Heart left ventricle (tissue), 13 donors: ENCODE measurements around the gene ZCRB1.

Experiments used
- POLR2A ChIP-seq, 2 donors: fragments of 450-650 bp; IDR thresholded peaks; one replicate each; pipeline ENCODE4 v1.6.1; 2017; ENCODE audit warnings: antibody characterized with exemption in 2 of 2, mild to moderate bottlenecking in 2 of 2, moderate library complexity in 2 of 2
- TF ChIP-seq, protein P1 (sequence below), 12 donors: fragments of 200-600 bp; sonication (generic) in 4 of 12; IDR thresholded peaks; one replicate each; pipeline versions ENCODE4 v1.5.0 to v1.8.0; 2018 to 2022; ENCODE audit warnings: antibody characterized with exemption in 12 of 12, mild to moderate bottlenecking in 5 of 12
- donor health status: ischemic (EF 13 %, LVEDD 7.1; RV severe dilation, severe dysfunction).
- donor health status: DM: no; HTN: yes; CAD: no.
- donor health status: DM: no; HTN: no; CAD: no.
- donor health status: ischemic (EF 25% LVEDD 6.9; RV normal size, moderate dysfunction).
- donor health status: ischemic (EF 25% LVEDD 5.7; RV mildly dilated, moderate dysfunction).
- donor health status: ischemic (EF 35%, LVEDD 5.7; RV mildly dilated, moderate dysfunction).
- donor health status: nonischemic (EF 11% LVEDD 7.7; RV severe dilation, severe dysfunction).
- donor health status: DM: yes; HTN: yes; CAD: no.
- donor health status: PGD.
- donor health status: ischemic (EF 29% LVEDD 5.4; RV normal size, mild dysfunction).
- donor health status: nonischemic (EF 23%, LVEDD 6.1; RV moderate dilation, normal function).

DNA sequence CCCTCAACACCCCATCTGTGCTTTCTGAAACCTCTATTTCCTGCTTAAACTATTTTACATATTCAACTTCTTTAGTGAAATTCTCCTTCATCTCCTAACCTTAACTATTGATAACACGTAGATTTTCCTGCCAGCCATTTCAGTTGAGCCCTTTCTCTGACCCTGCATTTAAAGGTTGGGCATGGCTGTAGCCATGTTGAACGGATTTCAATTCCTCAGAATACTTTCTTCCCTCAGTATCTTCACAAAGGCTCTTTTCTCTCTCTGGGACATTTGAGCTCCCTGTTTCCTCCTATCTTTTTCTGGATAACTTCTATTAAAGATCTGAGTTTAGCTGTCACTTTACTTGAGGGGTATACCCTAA, 1.3 kb upstream of the ZCRB1 start:
- TF ChIP-seq, protein P1, sequence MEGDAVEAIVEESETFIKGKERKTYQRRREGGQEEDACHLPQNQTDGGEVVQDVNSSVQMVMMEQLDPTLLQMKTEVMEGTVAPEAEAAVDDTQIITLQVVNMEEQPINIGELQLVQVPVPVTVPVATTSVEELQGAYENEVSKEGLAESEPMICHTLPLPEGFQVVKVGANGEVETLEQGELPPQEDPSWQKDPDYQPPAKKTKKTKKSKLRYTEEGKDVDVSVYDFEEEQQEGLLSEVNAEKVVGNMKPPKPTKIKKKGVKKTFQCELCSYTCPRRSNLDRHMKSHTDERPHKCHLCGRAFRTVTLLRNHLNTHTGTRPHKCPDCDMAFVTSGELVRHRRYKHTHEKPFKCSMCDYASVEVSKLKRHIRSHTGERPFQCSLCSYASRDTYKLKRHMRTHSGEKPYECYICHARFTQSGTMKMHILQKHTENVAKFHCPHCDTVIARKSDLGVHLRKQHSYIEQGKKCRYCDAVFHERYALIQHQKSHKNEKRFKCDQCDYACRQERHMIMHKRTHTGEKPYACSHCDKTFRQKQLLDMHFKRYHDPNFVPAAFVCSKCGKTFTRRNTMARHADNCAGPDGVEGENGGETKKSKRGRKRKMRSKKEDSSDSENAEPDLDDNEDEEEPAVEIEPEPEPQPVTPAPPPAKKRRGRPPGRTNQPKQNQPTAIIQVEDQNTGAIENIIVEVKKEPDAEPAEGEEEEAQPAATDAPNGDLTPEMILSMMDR (IDR thresholded peaks at IDR 0.05) = no peak
- TF ChIP-seq POLR2A (IDR thresholded peaks at IDR 0.05) = no peak
